Activated CD8-positive, alpha-beta memory T cell treated with anti-CD3 and anti-CD28 coated beads for 48 hours (primary cell): ENCODE measurements around the gene KLF13.

Experiments
- DNase-seq, 3 experiments: peaks; one replicate each; pipeline ENCODE4 v3.0.0-alpha.2; 2020; ENCODE audit warnings: low read depth in 2 of 3, low spot score in 2 of 3

KLF13 gene

DNA sequence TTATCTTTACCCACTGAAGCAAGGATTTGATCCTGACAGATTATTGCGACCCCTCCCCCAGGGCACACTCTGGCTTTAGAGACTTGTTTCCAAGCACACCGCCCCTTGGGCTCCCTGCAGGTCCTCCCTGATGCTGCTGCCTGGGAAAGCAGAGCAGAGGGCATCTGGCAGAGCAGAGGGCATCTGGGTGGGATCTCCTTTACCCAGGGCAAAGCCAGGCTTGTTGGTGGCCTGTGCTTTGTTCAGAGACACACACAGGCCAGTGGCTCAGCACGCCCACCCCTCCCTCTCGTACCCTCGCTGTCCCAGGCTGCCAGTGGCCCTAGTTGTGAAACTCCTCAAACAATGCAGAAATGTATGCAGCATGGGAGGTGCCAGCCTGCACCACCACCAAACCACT, 4.8 kb downstream of the KLF13 start:
- no peak for DNase-seq

DNA sequence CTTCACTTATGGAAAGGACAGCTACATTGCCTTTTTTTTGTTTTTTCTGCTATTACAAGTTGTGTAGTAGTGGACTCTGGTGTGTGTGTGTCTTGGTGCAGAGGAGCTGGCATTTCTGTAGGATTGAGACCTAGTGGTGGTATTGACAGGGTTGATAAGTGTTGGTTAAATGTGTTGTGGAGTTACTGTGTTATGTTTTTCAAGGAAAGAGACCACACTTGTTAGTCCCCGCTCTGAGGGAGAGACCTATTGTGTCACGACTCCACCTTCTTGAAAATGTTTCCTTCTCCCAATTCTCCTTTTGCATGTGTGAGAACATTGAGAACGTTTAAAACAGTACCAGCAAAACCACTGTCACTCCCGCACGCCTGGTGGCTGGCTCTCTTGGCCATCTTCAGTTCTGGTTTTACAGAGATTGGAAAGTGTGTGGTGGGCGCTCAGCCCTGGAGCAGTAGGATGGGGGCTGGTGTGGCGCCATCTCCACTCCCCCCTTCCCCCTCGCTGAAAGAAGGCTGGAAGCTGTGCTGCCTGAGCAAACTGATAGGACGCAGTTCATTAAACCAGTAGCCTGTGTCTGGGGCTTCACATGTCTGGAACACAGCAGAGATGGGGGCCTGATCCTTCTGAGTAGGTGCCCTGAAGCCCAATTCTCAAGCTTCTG, 5.5 kb downstream of the KLF13 start:
- DNase-seq = no peak

- no peak for DNase-seq
Measured at GRCh38 chr15:31332681-31333071, 6.0 kb downstream of the KLF13 start.

- no peak for DNase-seq
Measured at GRCh38 chr15:31333119-31333518, 6.5 kb downstream of the KLF13 start.

DNA sequence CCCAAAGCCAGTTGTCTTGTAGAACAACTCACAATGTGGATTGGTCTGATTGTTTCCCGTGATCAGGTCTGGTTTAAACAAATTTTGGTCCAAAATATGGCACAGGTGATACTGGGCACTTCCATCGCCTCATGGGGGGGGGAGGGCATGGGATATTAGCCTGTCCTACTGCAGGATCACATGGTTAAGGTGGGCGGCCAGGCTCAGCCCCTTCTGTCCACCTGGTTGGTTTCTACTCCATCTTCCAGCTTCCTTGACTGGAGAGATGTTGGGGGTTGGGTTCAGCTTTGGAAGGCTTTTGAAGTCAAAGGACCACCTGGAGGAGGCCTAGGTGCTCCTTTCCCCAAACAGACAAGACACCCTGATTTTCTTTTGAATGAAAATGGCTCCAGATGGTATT, 7.2 kb downstream of the KLF13 start:
- no peak for DNase-seq

DNA sequence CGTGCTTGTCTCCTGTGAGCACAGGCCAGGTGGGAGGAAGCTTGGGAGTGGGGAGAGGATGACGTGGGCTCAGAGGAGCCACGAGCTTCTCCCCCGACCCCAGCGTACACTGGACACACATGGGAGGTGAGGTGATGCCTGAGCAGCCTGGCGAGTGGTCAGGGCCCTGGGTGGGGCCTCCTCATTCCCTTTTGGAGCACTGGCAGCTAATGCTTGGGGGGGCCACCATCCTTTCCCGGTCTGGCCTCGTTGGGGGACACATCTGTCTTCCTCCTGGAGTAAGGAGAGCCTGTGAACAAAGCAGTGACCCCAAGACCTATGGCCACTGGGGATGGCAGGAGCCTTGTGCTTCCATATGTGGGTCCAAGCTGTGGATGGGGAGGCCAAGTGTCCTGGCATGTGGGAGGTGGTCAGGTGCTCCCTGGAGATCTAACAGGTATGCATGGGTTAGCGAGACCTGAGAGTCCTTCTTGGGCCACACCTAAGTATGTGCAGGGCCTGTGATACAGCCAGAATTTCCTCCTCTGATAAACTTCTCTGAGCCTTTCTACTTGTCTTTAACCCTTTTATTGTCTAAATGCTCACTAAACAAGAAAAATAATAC, 9.5 kb downstream of the KLF13 start:
- no peak for DNase-seq

- DNase-seq = no peak
Measured at GRCh38 chr15:31336593-31337295, 10.1 kb downstream of the KLF13 start.

- no peak for DNase-seq
Measured at GRCh38 chr15:31337352-31338031, 10.9 kb downstream of the KLF13 start.

DNA sequence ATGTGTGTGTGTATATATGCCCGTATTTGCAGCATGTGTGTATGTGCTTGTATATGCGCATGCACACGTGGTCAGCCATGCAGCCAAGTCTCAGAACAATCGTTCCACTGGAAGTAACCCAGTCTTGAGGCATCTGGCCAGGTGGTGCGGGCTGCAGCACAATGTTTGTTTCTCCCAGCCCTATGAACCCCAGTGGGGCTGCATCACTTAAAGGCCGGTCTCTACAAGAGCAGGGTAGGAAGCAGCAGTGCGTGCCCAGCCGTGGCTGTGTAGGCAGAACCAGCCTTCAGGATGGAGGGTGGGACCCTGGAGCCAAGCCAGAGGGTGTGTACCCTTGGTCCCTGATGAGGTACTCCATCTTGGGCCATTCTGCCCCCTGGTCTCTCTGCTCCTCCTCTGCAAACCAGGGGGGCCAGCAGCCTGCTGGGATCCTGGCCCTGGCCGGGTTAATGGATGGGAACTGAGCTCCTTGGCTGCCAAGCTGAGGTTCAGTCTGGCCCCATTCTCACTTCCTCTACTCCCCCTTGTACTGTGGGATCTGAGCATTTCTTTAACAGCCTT, 11.8 kb downstream of the KLF13 start:
- no peak for DNase-seq

- no peak for DNase-seq
Measured at GRCh38 chr15:31338879-31339557, 12.4 kb downstream of the KLF13 start.

- no peak for DNase-seq
Measured at GRCh38 chr15:31339558-31339895, 12.9 kb downstream of the KLF13 start.

GRCh38 chr15:31340047-31340446, 13.4 kb downstream of the KLF13 start:
- DNase-seq = no peak

DNA sequence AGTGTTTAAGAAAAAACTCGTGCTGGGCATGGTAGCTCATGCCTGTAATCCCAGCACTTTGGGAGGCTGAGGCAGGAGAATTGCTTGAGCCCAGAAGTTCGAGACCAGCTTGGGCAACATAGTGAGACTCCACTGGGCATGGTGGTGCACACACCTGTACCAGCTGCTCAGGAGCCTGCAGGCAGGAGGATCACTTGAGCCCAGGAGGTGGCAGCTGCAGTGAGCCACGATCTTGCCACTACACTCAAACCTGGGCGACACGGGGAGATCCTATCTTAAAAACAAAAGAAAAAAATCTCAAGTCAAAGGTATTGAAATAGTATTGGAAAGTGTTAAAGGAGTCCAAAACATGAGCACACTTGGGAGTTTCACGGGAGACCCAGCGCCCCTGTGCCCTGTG, 14.0 kb downstream of the KLF13 start:
- no peak for DNase-seq

DNA sequence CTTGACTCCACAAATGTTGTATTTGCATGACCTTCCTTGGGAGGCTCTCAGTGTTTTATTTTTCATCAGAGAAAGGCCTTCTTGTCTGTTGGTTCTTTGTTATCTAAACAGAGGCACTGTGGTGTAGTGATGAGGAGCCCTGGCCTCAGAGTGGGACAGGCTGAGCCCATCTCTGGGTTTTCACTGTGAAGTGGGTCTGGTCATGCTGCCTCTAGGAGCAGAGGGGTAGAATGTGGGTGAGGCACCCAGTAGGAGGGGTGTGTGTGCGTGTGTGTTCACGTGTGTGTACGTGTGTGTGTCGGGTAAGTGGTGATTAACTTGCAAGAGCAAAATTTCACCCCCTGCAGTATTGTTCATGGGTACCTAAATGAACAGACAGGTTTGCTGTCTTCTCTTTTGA, 14.4 kb downstream of the KLF13 start:
- DNase-seq = no peak

DNA sequence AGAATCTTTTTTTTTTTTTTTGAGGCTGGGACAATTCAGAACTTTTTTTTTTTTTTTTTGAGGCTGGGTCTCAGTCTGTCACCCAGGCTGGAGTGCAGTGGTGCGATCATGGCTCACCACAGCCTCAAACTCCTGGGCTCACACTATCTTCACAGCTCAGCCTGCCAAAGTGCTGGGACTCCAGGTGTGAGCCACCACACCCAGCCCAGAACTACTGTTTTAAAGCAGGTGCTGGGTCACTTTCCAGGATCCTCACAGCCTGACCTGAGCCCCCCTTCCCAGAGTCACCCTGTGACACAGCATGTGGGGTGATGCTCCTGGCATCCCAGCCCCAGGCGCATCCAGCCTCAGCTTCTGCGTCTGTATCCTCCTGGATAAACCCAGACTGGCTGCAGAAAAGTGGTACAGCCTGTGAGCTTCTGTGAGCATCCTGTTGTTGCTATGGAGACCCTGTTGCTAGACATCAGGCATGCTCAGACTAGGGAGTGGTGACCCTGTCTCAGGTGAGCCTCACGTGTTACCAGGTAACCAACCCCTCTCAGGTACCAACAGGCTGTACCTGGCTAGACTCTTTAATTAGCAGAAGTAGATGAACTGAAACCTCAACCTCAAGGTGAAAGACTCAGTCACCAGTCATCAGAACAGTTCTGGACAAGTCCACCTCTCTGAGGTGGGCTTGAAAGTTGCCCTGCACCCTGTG, 15.0 kb downstream of the KLF13 start:
- DNase-seq = no peak

DNA sequence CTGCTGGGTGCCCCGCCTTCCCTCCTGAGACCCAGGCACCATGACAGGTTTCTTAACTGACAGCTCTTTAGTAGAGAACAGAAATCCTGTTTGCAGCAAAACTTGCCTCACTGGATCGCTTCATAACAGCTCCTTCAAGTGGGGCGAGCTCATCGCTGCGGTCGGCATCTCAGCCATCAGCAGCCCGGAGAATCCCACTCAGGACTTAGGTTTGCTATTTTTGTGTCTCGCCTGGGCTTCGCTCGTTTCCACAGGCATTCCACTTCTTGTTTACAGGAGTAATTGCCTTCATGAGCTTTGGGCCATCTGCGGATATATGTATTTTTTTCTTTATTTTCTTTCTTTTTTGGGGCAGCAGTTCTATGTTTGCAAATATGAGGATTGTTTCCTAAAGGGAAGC, 15.7 kb downstream of the KLF13 start:
- DNase-seq = no peak

DNA sequence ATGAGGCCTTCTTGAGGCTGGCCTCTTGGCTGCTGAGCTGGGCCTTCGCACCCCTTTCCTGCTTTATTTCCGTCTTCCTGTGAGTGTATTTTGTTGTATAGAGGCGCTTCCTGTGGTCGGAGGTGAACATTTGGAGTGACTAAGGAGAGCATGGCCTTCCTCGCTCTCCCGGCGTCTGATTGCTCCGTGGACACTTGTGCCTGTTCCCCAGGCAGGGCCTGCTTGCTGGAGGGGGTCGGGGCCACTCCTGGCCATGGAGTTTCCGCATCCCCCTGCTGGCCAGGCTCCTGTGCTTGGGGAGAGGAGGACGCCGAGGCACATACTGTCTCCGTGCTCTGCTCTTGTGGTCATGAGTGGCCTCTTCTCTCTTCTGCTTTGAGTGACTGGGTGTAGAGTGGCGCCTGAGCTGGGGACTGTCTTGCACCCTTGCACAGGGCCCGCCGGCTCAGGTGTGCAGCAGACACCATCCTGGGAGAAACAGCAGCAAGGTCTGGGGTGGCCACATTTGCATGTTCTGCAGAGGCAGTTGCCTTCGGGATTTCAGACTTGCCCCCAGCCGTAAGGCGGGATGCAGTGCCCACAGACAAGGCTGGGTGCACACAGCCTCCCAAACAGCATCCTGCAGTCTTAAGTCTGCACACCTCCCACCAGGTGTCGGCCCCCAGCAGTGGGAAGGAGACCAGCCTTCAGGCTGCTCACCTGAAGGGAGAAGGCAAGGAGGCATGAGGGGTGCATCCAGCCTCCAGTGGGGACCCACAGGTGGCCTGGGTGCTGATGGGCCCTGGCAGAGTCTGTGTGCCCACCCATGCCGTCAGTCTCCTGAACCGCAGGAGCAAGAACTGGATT, 16.4 kb downstream of the KLF13 start:
- DNase-seq = no peak

DNA sequence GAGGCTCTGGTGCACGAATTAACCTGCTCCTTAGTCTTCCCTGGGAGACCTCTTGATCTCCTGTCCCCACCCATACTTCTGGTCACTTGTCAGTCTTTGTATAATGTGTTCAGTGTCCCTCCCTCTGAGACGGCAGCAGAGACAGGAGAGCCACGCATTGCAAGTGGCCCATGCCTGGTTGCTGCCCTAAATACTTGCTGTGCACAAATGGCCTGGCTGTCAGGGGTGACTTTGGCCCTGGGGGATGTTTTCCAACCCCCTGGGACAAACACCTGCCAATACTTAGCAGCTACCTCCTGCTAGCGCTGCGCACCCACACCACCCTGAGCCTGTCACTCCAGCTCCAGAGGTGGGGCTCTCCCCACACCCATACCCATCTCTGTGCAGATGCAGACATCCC, 17.2 kb downstream of the KLF13 start:
- DNase-seq = no peak

- DNase-seq = no peak
Measured at GRCh38 chr15:31344266-31344665, 17.6 kb downstream of the KLF13 start.
